Stimulated activated CD8-positive, alpha-beta memory T cell treated with anti-CD3 and anti-CD28 coated beads, Interleukin-7, amount 100 ng/mL, for 48 hours (primary cell): ENCODE data around the gene AKAP13.

Experiments used
- DNase-seq, 2 donors: peaks; one replicate each; pipeline ENCODE4 v3.0.0-alpha.2; 2020; ENCODE audit warnings: low read depth in 1 of 2; ENCODE audit errors: extremely low read depth in 1 of 2

Gene AKAP13

DNA sequence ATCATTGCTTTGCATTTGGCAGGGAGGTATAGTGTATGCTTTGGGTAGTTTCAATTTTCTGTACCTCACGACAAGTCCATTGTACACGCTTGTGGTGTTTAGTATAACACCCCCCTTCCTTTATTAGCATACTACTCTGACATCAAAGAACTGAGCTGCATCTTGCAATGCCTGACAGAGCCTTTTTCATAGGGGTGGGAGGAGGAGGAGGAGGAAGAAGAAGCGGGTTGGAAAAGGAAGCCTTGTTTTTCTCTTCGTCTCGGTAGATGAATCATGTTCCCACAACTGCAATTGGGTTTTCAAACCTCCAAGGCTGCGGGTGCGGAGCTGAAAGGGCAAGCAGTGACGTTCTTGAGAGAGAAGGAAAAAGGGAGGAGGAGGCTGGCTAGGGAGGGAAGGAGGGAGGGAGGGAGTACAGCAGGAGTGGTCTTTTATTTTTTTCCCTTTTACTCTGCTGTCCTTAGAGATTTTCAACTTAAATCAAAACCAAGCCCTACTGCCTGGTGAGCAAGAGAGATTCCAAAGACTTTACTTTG is 238.6 kb downstream of the AKAP13 start:
- peak; percentile 42 to 71 for DNase-seq

DNA sequence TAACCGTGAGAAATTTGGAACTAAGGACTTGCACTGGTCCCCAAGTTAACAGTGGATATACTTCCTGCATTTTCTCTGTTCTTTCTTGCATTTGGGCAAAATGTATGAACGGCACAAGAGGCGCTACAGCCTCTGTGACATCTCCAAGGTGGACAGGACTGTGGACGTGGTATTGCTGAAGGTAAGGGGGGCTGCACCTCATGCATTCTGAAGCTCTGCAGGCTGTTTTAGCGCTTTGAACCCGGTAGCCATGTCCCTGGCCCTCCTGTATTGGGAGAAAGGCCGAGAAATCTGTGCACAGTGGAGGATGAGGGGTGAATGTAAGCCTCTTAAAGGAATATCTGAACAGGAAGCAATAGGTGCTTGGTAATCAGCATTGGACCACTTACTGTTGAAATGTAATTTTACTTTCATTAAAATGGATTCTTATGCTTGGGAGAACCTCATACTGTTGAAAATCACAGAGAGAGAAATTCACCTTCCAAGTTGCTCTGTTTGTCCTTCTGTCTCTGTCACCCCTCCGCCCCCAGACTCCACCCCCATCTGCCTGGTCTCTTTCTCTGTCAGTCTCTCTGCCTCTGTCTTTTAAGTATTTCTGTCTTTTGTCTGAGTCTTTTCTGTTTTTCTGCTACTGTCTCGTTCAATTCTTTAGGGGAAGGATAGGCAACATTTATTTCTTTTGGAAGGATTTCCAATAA is 239.7 kb downstream of the AKAP13 start:
- no peak for DNase-seq

DNA sequence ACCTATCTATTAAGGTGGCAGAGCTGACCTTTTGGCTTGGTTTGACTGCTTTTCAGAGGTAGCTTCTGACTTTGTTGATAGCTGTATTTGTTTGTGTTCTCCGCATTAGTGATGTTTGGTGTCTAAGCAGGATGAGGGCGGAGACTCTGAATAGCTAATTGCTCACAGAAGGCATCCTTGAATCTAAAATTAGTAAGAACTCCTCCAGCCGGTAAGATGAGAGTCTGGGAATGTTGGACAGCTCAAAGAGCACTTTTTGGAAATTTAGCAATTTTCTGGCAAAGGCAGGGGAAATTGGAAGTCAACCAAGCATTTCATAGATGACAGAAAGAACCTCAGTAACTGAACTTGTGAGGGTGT is 240.3 kb downstream of the AKAP13 start:
- DNase-seq = no peak

DNA sequence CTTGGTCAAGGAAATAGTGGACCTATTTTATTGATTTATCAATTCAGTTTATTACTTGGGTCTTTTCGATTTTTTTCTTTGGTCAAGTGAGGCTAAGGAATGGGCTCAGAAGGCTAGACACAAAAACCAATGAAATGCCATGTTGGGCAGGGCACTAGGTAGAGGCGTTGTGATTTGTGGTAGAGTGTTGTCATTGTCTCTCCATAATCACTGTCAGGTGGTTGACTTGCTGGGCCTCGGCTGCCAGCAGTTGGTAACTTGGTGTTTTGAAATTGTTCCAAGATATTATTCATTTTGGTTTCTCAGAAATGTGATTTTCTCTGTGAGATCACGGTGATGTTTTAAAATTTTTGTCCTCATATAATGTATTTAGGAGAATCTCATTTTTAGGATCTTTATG is 240.7 kb downstream of the AKAP13 start:
- DNase-seq = no peak

DNA sequence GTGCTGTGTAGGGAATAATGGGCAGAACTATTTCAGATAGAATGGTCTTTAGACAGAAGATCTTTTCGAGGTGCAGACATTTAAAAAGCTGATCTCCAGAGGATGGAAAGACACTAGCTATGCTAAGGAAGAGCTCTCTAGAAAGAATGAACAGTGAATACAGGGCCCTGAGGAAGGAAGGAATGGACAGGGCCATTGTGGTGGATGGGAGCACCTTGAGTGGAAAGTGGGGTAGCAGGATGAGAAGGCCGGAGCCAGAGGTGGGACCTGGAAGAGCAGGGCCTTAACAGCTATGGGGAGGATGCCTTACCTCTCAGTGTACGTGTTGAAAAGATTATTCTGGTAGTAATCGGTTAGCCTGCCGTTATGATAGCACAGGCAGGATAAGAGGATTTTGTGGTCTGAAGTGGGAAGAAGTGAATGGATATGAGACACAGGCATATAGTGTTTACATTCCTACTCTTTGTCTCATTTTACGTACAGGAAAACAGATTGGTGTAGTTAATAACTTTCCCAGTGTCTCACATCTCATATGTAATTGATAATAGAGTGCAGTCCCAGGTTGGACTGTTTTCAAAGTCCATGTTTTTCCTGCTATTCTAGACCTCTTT is 241.9 kb downstream of the AKAP13 start:
- DNase-seq = no peak

DNA sequence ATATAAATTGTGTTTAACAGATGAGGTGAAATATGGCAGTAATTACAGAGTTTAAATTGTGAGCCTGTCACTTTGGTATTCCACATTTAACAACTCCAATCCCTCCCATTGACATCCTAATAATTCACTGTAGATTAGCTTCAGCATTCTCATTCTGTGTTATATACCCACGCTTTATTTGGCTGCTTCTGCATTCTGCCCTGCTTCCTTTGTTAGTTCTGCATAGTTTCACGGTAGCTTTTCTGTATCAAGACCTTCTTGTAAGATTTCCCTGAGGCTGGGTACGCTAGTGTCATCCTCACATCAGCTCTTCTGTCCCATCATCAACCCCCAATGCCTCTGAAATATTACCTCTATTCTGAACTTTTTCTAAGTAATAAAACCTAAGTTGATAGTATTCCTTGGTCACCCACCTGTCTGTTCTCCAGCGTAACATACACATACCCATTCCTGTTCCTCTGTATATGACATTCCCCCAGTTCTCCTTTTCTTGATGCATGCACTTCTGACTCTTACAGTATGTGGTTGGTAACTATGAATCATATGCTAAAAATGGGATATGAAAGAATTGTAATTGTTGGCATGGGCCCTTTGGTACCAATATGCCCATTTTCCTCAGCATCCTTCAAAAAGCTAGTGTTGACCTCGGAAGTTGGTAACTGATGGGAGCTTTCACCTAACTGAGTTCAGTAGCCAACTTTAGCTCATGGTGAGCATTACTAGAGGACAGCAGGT is 243.1 kb downstream of the AKAP13 start:
- DNase-seq = no peak

DNA sequence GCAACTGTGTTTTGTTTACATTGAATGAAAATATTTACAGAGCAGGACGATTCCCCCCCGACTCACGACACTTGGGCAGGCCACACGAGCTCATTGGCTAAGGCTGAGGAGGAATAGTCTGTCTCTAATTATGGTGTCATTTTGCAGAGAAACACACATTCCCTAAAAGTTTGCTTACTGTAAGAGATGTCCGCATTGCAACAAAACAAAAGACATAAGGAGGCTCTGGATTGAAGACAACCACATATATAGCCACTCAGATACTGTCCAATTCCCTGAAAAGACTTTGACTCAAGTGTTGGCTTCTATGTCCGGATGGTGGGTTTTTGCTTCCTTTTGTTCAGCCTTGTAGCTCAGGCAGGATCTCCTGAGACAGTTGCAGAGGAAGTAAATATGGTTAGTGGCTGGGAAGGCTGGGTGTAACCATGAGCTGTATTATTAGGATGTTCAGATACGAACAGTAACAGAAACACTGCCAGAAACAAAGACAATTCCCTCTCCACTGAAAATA is 243.9 kb downstream of the AKAP13 start:
- no peak for DNase-seq

DNA sequence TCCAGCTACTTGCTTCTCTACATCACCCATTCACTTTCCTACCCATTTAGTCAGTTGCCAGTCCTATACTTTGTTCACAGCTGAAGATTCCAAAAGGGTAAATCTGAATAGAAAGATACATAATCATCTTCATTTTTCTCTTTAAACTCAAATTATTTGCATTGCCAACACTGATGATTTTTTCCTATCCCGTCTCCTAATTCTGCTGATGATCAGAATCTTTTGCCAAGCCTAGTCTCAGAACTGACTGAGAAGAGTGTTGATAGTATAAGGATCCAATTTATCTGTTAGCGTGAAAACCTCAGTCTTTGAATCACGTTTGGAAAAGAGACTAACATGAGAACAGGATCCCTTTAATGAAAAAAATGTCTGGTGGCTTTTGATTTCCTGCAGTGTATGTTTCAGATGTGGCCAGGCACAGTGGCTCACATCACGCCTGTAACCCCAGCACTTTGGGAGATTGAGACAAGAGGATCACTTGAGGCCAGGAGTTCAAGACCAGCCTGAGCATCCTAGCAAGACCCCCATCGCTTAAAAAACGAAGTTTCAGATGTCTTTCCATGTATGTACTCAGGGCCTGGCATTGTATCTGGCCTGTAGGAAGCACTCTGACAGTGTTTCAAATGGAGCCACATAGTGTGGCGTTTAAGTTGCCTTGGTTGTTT is 244.9 kb downstream of the AKAP13 start:
- no peak for DNase-seq

DNA sequence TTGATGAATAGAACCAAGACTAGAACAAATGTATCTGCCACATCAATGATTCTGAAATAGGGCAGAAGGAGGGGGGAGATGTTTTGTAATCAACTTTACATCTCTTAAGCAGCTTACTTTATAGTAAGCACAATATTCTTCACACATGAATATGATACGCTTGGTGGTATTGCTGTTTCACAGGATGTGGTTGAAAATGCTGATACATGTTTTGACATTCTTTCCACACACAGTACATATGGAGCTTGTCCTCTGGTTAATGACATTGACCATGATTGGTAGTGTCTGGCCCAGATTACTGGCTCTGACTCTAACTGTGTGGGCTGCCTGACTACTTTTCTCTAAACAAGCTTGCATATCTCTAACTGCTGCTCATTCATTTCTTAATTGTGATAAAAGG is 245.5 kb downstream of the AKAP13 start:
- no peak for DNase-seq

DNA sequence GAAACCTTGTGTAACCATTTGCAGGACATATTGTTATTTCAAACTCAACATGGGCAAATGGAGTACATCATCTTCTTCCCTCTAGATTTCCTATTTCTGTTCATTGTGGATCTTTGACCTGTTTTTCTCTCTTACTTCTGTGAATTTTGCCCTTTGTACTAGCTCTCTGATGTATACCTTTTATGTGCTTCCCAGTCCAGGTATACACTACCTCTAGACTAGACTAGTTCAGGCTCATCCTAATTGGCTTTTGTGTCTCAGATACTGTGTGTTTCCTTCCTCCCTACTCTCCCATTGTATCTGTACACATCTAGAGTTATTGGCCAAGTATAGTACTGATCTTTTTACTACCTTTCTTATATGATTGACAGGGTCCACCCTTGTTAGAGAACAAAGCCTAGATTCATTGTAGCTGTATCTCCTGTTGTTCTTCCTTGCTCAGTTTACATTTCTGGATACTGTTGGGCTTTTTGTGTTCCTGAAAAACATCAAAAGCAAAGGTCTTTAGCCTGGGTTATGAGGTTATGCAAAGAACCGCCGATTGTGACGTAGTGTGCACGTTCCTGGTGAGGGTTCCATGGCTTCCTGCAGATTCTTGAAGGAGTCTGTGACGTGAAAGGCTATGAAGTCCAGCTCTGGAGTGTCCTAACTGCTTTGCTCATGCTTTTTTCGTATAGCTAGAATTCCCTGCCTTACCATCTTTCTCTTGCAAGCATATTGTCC is 247.0 kb downstream of the AKAP13 start:
- DNase-seq = no peak

DNA sequence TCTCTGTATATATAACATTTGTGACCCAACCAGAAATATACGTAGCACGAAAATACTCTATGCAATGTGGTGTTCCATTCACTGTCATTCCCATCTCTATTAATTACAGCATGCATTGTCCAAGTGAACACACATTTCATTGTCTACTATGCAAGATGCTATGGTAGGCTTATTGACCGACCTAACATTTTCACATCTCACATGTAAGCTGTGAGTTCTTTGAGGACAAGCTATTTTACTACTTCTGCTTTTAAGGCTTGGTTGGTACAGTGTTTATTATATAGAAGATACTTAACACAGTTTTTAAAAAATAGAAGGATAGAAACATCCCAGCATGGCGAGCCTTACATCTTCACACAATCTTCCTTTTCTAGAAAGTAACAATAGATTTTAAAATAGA is 249.9 kb downstream of the AKAP13 start:
- no peak for DNase-seq

DNA sequence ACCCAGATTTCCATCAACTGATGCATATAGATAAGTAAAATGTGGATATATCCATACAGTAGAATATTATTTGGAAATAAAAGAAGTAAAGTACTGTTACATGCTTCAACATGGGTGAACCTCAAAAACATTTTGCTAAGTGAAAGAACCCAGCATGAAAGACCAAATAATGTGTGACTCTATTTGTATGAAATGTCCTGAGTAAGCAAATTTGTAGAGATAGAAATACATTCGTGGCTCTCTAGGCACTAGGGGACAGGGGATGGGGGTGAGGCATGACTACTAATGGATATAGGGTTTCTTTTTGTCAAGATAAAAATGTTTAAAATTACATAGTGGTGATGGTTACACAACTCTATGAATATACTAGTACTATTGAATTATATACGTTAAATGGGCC is 250.6 kb downstream of the AKAP13 start:
- no peak for DNase-seq

DNA sequence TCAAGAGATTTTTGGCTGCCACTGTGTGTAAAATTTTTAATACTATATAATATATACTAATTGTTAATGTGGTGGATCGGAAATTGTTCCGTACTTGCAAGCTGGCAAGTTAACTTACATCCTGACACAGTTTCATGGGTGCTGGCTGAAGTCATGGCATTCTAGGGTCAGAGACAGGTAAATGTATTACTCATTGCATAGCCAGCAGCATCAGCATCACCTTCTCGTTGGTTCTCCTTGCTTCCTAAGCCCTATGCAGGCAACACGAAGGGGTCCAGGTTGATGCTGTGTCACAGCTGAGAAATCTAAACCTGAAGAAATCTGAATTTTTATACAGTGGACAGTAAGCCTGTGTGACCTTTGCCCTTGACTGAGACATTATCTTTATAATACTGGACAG is 251.6 kb downstream of the AKAP13 start:
- no peak for DNase-seq

DNA sequence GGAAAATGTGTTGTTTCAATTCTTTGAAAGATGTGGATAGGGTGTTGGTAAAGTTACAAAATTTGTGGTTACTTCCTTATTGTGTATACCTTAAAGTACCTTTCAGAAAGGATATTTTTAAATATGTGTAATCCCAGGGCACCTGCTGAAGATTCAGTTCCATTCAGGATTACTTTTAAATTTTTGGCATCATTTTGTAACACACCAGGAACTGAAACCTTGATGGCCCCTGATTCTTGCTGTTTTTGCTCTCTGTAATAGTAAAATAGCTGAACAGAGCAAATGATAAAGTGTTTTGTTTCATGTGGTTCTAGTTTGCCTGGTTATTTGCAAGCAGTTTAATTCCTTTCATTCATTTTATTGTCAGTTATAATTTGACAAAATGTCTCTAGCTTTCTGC is 253.5 kb downstream of the AKAP13 start:
- DNase-seq = no peak

DNA sequence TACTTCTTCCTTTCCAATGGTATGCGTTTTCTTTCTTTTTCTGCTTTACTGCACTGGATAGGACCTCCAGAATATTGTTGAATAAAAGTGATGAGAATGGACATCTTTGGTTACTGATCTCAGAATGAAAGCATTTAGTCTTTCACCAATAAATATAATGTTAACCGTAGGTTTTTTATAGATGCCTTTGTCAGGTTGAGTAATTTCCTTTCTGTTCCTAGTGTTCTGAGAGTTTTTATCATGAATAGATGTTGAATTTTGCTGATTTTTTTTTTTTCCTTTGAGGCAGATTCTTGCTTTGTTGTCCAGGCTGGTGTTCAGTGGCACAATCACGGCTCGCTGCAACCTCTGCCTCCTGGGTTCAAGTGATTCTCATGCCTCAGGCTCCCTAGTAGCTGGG is 255.9 kb downstream of the AKAP13 start:
- DNase-seq = no peak

DNA sequence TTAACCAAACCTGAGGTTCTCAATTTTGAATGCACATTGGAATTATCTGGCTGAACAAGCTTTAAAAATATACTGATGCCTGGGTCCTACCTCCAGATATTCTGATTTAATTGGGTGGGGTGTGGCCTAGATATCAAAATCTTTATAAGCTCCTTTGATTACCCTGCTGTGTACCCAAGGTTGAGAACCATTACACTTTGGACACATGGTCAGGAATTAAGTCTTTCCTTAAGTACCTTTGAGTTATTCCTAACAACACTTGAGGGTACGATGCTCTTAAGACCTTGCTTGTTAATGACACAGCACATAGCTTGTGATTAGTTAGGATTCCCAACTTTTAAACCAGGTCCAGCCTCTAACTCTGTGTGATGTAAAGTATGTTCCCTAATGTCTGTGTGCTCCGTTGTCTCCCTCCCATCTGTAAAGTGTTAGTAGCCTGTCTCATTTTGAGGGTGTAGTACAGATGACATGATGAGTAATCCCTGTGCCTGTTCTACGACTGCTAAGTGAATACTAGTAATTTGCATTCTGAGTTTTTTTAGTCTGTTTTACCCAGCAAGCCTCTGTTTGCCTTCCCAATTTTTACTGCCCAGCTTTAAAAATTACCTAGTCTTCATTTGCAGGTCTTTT is 259.5 kb downstream of the AKAP13 start:
- no peak for DNase-seq

DNA sequence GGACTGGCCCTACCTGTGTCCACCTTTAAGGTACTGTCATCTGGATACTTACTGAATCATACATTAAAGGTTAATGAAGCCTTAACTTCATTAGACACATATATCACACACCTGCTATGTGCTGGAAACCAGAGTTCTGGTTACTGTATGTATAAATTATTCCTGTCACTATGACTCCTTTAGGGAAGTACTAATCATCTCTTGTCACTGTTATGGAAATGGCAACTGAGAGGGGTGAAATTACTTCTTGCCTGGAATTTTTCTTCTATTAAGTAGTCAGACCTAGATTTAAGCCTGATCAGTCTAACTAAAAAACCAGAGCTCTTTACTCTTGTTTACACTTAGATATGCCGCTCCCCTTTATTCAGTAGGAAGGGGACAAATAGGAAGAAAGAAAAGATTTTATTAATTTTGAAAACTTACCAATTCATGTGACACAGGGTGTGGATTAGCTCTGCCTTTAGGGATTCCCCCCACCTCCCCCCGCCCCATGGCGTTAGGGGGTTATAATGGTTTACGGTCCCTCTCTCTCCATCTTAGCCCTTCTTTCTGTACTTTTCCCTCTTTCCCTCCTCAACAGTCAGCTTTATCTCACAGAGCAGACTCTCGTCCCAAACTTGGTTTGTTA is 261.8 kb downstream of the AKAP13 start:
- no peak for DNase-seq

DNA sequence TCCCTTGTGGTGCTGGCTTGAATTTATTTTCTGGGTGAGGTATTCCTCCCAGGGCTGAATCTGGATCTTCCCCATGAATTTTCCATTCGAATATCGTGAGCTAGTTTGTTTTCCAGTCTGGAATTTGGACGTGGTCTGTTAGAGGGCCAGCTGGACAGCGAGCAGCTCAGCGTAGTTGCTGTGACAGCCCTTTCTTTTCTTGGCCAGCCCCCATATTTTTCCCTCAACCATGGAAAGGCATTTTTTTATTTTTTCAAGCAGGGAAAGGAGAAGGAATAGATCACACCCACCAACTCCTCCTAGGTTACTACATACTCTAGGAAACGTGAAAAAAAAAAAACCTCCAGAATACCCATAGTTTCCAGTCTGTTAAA is 262.3 kb downstream of the AKAP13 start:
- no peak for DNase-seq

DNA sequence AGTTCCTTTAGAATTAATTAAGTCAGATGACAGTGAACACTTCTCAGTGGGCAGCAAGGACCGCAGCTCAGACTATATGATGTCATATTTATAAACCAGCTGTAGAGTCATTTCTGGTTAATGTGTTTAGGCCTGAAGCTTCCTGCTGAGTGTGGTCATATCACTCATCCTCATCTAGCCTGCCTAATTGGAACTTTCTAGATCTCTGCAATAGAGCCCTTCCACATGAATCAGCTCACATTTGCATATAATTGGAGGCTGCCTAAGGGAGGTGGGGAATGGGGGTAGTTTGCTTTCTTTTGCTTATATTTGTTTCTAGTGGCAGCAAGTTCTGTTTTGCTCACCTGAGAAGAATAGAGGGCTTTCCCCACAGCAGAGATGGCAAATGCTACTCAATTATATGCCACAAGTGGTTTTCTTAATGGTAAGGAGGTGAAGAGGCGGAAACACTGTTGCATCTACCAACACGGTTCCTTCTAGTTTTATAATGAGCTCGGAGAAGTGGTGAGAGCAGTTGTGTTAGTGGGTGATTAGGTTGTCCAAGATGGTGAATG is 266.2 kb downstream of the AKAP13 start:
- DNase-seq = peak in 1 of 2 donors; percentile 34
